ENCODE data around the gene UBA7. TPM values are rescaled to one million over a fixed set of nuclear protein-coding genes. Genes with fewer than 3 reads are reported as not detected.

The UBA7 gene
- total and polyA plus RNA-seq, 2 donors (not counting 3 experiments of a cell fraction or from before 2014, with no cell fraction given) = 57.4 to 80.7 TPM

GRCh38 chr3:49791571-49791970, 22.2 kb downstream of the UBA7 start:
- no peaks in the 10 kb centered on the region for H4K20me1 ChIP-seq (replicated peaks; ENCODE audit: control insufficient read depth, extremely low read depth, insufficient read depth, low read length)
- no peak overlapping the region for H2AFZ ChIP-seq (ENCODE audit: low read depth, low read length)
- H3K9ac ChIP-seq (replicated peaks; ENCODE audit: extremely low read depth, insufficient read depth, low read length) = no peak overlapping the region
- dilution Hi-C loops (cut with MboI; ENCODE audit: extremely low pct_ligation_motif_present, low sequenced_read_pairs) (no loop called here), intact Hi-C loops (cut with micrococcal nuclease) (no loop called here)
- BruUV-seq (replicated peaks) = no TSS peak
- H3K79me2 ChIP-seq (ENCODE audit: control insufficient read depth, insufficient read depth, low read length) = no peaks in the 10 kb centered on the region
- CTCF ChIA-PET = no interaction called here
- no peak overlapping the region for H3K4me3 ChIP-seq (replicated peaks in 1 of 3; ENCODE audit: insufficient read depth in 1 of 3, low read depth in 1 of 3, low read length in 3 of 3)
- H3K9me1 ChIP-seq (replicated peaks; ENCODE audit: control insufficient read depth, extremely low read depth, insufficient read depth, low read length) = no peaks in the 10 kb centered on the region
- TF ChIP-seq FOS (IDR thresholded peaks at IDR 0.05; ENCODE audit: borderline replicate concordance, insufficient read depth, low read length) = no peak
- no peak for TF ChIP-seq POLR2AphosphoS5 (IDR thresholded peaks at IDR 0.05; ENCODE audit: insufficient read depth, low read depth, low read length)
- no peak for TF ChIP-seq MYC (IDR thresholded peaks at IDR 0.05; ENCODE audit: low read depth, low read length)
- TF ChIP-seq, protein P1, sequence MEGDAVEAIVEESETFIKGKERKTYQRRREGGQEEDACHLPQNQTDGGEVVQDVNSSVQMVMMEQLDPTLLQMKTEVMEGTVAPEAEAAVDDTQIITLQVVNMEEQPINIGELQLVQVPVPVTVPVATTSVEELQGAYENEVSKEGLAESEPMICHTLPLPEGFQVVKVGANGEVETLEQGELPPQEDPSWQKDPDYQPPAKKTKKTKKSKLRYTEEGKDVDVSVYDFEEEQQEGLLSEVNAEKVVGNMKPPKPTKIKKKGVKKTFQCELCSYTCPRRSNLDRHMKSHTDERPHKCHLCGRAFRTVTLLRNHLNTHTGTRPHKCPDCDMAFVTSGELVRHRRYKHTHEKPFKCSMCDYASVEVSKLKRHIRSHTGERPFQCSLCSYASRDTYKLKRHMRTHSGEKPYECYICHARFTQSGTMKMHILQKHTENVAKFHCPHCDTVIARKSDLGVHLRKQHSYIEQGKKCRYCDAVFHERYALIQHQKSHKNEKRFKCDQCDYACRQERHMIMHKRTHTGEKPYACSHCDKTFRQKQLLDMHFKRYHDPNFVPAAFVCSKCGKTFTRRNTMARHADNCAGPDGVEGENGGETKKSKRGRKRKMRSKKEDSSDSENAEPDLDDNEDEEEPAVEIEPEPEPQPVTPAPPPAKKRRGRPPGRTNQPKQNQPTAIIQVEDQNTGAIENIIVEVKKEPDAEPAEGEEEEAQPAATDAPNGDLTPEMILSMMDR (IDR thresholded peaks at IDR 0.05; ENCODE audit: extremely low read depth in 1 of 2, insufficient read depth in 1 of 2, low read depth in 1 of 2, low read length in 2 of 2) = no peak
- TF ChIP-seq, protein P2, sequence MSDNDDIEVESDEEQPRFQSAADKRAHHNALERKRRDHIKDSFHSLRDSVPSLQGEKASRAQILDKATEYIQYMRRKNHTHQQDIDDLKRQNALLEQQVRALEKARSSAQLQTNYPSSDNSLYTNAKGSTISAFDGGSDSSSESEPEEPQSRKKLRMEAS (IDR thresholded peaks at IDR 0.05; ENCODE audit: insufficient read depth, insufficient read length) = no peak
- TF ChIP-seq JUN (IDR thresholded peaks at IDR 0.05; ENCODE audit: borderline replicate concordance, insufficient read depth, insufficient read length, low read depth) = no peak
- no peak for TF ChIP-seq GATA2 (IDR thresholded peaks at IDR 0.05; ENCODE audit: insufficient read depth, insufficient read length, low read depth, low read length)
- no peak for TF ChIP-seq EZH2 (IDR thresholded peaks at IDR 0.05; ENCODE audit: borderline replicate concordance, low read depth, low read length, severe bottlenecking)
- no peak for TF ChIP-seq POLR2A (IDR thresholded peaks at IDR 0.05; ENCODE audit: low read depth, low read length)
- DNase-seq (ENCODE audit: low read depth, low spot score) (no peak), FAIRE-seq (no peak)
- no peaks in the 10 kb centered on the region for H3K27me3 ChIP-seq (ENCODE audit: control insufficient read depth in 2 of 2, insufficient read depth in 2 of 2, low read length in 2 of 2)
- H3K36me3 ChIP-seq (ENCODE audit: control insufficient read depth in 2 of 2, extremely low read depth in 1 of 2, insufficient read depth in 2 of 2, low read length in 2 of 2) = no peaks in the 10 kb centered on the region
- POLR2A ChIA-PET = no interaction called here
- no peak overlapping the region for H3K27ac ChIP-seq (ENCODE audit: insufficient read depth, low read depth, low read length)
- H3K9me3 ChIP-seq (replicated peaks; ENCODE audit: control insufficient read depth, insufficient read depth, low read length) = no peaks in the 10 kb centered on the region
- no peak overlapping the region for H3K4me2 ChIP-seq (ENCODE audit: insufficient read depth, low read length)
- peaks cover 9% of the 10 kb centered on the region for H3K4me1 ChIP-seq (ENCODE audit: control insufficient read depth, extremely low read depth, insufficient read depth, low read length)
